RWPE2 (cell line): ENCODE data around the gene MMP14.

Source experiments
- ATAC-seq: fragments of 200-7000 bp; cut with Tn5 transposase; 3 replicates; pipeline ENCODE4 v1.9.1; 2021; ENCODE audit warnings: low read depth
- DNase-seq: peaks from one replicate; pipeline ENCODE4 v3.0.0-alpha.2; 2020; ENCODE audit warnings: low spot score
- H3K27ac ChIP-seq: fragments of 450-650 bp; 2 replicates; pipeline ENCODE4 v1.5.1; 2017; ENCODE audit warnings: mild to moderate bottlenecking; ENCODE audit not compliant: poor library complexity, severe bottlenecking
- H3K27me3 ChIP-seq: fragments of 250-450 bp; sonication (Bioruptor Pico); 2 replicates; pipeline ENCODE4 v1.5.1; 2021; ENCODE audit warnings: mild to moderate bottlenecking, moderate library complexity; ENCODE audit not compliant: insufficient read depth, poor library complexity, severe bottlenecking
- H3K36me3 ChIP-seq: fragments of 250-450 bp; sonication (Bioruptor Pico); 2 replicates; pipeline ENCODE4 v1.5.1; 2020; ENCODE audit warnings: low read depth, mild to moderate bottlenecking, moderate library complexity
- H3K4me1 ChIP-seq: fragments of 250-450 bp; sonication (Bioruptor Pico); 2 replicates; pipeline ENCODE4 v1.5.1; 2021; ENCODE audit warnings: mild to moderate bottlenecking, moderate library complexity; ENCODE audit not compliant: insufficient read depth, poor library complexity, severe bottlenecking
- H3K4me3 ChIP-seq: fragments of 250-450 bp; sonication (Bioruptor Pico); 2 replicates; pipeline ENCODE4 v1.5.1; 2021; ENCODE audit warnings: mild to moderate bottlenecking, moderate library complexity; ENCODE audit not compliant: severe bottlenecking
- H3K9me3 ChIP-seq: fragments of 250-450 bp; sonication (Bioruptor Pico); 2 replicates; pipeline ENCODE4 v1.5.1; 2021; ENCODE audit warnings: mild to moderate bottlenecking, moderate library complexity; ENCODE audit not compliant: severe bottlenecking
- CTCF ChIP-seq: fragments of 450-650 bp; IDR thresholded peaks from one replicate; pipeline ENCODE4 v1.5.1; 2017; ENCODE audit warnings: mild to moderate bottlenecking, moderate library complexity; ENCODE audit not compliant: poor library complexity, severe bottlenecking

MMP14 gene

GRCh38 chr14:22883173-22883976 lies 47.0 kb downstream of the MMP14 start, which contains the start of gene REM2:
Gene REM2 (plus strand): TSS chr14:22883222. CDS start chr14:22883288, 66 bp downstream.
- Histone ChIP-seq H3K27me3 (no peaks in the 10 kb centered on the region), H3K9me3 (no peaks in the 10 kb centered on the region), H3K4me1 (peaks cover 7% of the 10 kb centered on the region), H3K36me3 (peaks cover 1% of the 10 kb centered on the region; the same call in 1 of the 2 replicates), H3K4me3 (no peak within 1 kb of the TSS), H3K27ac (no peak within 1 kb of the TSS)
- ATAC-seq (no peak), DNase-seq (no peak)
- TF ChIP-seq CTCF, result no peak

- Histone ChIP-seq H3K27ac (no peak overlapping the region), H3K4me1 (peaks cover 7% of the 10 kb centered on the region), H3K4me3 (no peak overlapping the region), H3K27me3 (no peaks in the 10 kb centered on the region), H3K36me3 (no peaks in the 10 kb centered on the region), H3K9me3 (no peaks in the 10 kb centered on the region)
- ATAC-seq (no peak), DNase-seq (no peak)
- no peak for TF ChIP-seq CTCF
These were observed 47.8 kb downstream of the MMP14 start for GRCh38 chr14:22884076-22884737.

GRCh38 chr14:22884738-22885523 lies 48.5 kb downstream of the MMP14 start:
- no peaks in the 10 kb centered on the region for H3K27me3 ChIP-seq
- ATAC-seq, result no peak
- no peak for TF ChIP-seq CTCF
- H3K9me3 ChIP-seq, result no peaks in the 10 kb centered on the region
- H3K27ac ChIP-seq, result no peak overlapping the region
- DNase-seq, result no peak
- no peak overlapping the region for H3K4me3 ChIP-seq
- H3K4me1 ChIP-seq, result peaks cover 7% of the 10 kb centered on the region
- H3K36me3 ChIP-seq, result no peaks in the 10 kb centered on the region

GRCh38 chr14:22885975-22886374 lies 49.6 kb downstream of the MMP14 start:
- H3K36me3 ChIP-seq, result no peaks in the 10 kb centered on the region
- peak overlapping the region; percentile 50 for H3K4me3 ChIP-seq
- DNase-seq (no peak), ATAC-seq (no peak)
- peaks cover 10% of the 10 kb centered on the region for H3K4me1 ChIP-seq
- no peaks in the 10 kb centered on the region for H3K9me3 ChIP-seq
- H3K27ac ChIP-seq, result peak overlapping the region; percentile 76
- no peaks in the 10 kb centered on the region for H3K27me3 ChIP-seq
- TF ChIP-seq CTCF, result no peak
